CD14-positive monocyte (primary cell): ENCODE data around the gene SRSF4. TPM values are rescaled to one million over a fixed set of nuclear protein-coding genes. Genes with fewer than 3 reads are reported as not detected.

Experiments
- DNase-seq, 3 donors: peaks; one replicate each; pipeline ENCODE4 v3.0.0-alpha.2; 2011 to 2022
- H2AFZ ChIP-seq: 2 replicates; pipeline ENCODE4 v1.6.0; 2012; ENCODE audit warnings: mild to moderate bottlenecking, low read depth, low read length, inconsistent platforms; ENCODE audit not compliant: insufficient read depth, poor library complexity, severe bottlenecking
- H3K27ac ChIP-seq, 2 donors: 1 replicate in 1 of 2; 2 replicates in 1 of 2; pipeline ENCODE4 v1.5.1; 2012 to 2013; ENCODE audit warnings: low read length in 2 of 2, control low read depth in 1 of 2, inconsistent platforms in 1 of 2, low read depth in 1 of 2, mild to moderate bottlenecking in 1 of 2
- H3K27me3 ChIP-seq, 2 donors: one replicate each; pipeline versions ENCODE4 v1.6.0 to v1.6.1; 2011 to 2013; ENCODE audit warnings: low read length in 2 of 2; ENCODE audit not compliant: control insufficient read depth in 2 of 2, insufficient read depth in 2 of 2
- H3K36me3 ChIP-seq, 2 donors: replicated peaks in 1 of 2; 1 replicate in 1 of 2; 2 replicates in 1 of 2; pipeline versions ENCODE4 v1.5.1 to v1.6.1; 2012 to 2013; ENCODE audit warnings: low read length in 2 of 2, control low read depth in 1 of 2, inconsistent platforms in 1 of 2, mild to moderate bottlenecking in 1 of 2; ENCODE audit not compliant: insufficient read depth in 2 of 2, control insufficient read depth in 1 of 2
- H3K4me1 ChIP-seq, 2 donors: 1 replicate in 1 of 2; 2 replicates in 1 of 2; pipeline versions ENCODE4 v1.5.1 to v1.6.1; 2012 to 2013; ENCODE audit warnings: low read length in 2 of 2, control low read depth in 1 of 2, inconsistent platforms in 1 of 2, mild to moderate bottlenecking in 1 of 2, moderate library complexity in 1 of 2; ENCODE audit not compliant: insufficient read depth in 2 of 2, control insufficient read depth in 1 of 2
- H3K4me2 ChIP-seq: replicated peaks from 2 replicates; pipeline ENCODE3; 2012; ENCODE audit warnings: low read length, moderate library complexity, mild to moderate bottlenecking; ENCODE audit not compliant: poor library complexity, severe bottlenecking; ENCODE audit errors: extremely low read depth
- H3K4me3 ChIP-seq, 3 experiments: fragments of 200-600 bp in 1 of 3; sonication (generic) in 1 of 3; replicated peaks in 1 of 3; 1 replicate in 2 of 3; 2 replicates in 1 of 3; pipeline ENCODE4 v1.5.1; 2011 to 2013; ENCODE audit warnings: low read length in 3 of 3, mild to moderate bottlenecking in 3 of 3, control low read depth in 2 of 3, low read depth in 2 of 3, inconsistent platforms in 1 of 3, moderate library complexity in 1 of 3
- H3K79me2 ChIP-seq: 2 replicates; pipeline ENCODE4 v1.6.0; 2012; ENCODE audit warnings: mild to moderate bottlenecking, control low read depth, inconsistent platforms, low read length, moderate library complexity; ENCODE audit not compliant: insufficient read depth
- H3K9ac ChIP-seq: 2 replicates; pipeline ENCODE4 v1.6.0; 2017; ENCODE audit warnings: low read length, mild to moderate bottlenecking; ENCODE audit not compliant: insufficient read depth, poor library complexity, severe bottlenecking
- H3K9me3 ChIP-seq, 2 donors: replicated peaks in 1 of 2; 1 replicate in 1 of 2; 2 replicates in 1 of 2; pipeline versions ENCODE4 v1.5.1 to v1.6.1; 2012 to 2013; ENCODE audit warnings: low read length in 2 of 2, control low read depth in 1 of 2; ENCODE audit not compliant: control insufficient read depth in 1 of 2, insufficient read depth in 1 of 2
- H4K20me1 ChIP-seq: 2 replicates; pipeline ENCODE4 v1.6.0; 2012; ENCODE audit warnings: mild to moderate bottlenecking, low read length, control low read depth, moderate library complexity; ENCODE audit not compliant: insufficient read depth
- H3K27ac Mint-ChIP-seq, 7 donors: one replicate each; pipeline ENCODE4 v1.8.0; 2020; ENCODE audit warnings: mild to moderate bottlenecking in 7 of 7, mixed read lengths in 7 of 7, moderate library complexity in 6 of 7, inconsistent platforms in 2 of 7
- H3K27me3 Mint-ChIP-seq, 3 donors: one replicate each; pipeline ENCODE4 v1.8.0; 2021 to 2022; ENCODE audit warnings: low read depth in 3 of 3, mild to moderate bottlenecking in 3 of 3, mixed read lengths in 3 of 3, moderate library complexity in 3 of 3, inconsistent platforms in 1 of 3
- H3K36me3 Mint-ChIP-seq, 2 donors: one replicate each; pipeline ENCODE4 v1.8.0; 2020; ENCODE audit warnings: mixed read lengths in 2 of 2, inconsistent platforms in 1 of 2, mild to moderate bottlenecking in 1 of 2
- H3K4me1 Mint-ChIP-seq: one replicate; pipeline ENCODE4 v1.8.0; 2020; ENCODE audit warnings: mild to moderate bottlenecking, mixed read lengths
- H3K4me3 Mint-ChIP-seq, 2 donors: one replicate each; pipeline ENCODE4 v1.8.0; 2020; ENCODE audit warnings: mild to moderate bottlenecking in 2 of 2, mixed read lengths in 2 of 2, moderate library complexity in 1 of 2
- H3K9me3 Mint-ChIP-seq, 7 donors: one replicate each; pipeline ENCODE4 v1.8.0; 2020 to 2022; ENCODE audit warnings: mixed read lengths in 7 of 7, mild to moderate bottlenecking in 6 of 7, moderate library complexity in 6 of 7, inconsistent platforms in 2 of 7
- WGBS: methylation state at CpG from one replicate; pipeline ENCODE4 v1.1.5; 2013; ENCODE audit warnings: missing lambda C conversion rate; ENCODE audit not compliant: insufficient coverage; 5-methylcytosine and 5-hydroxymethylcytosine counted together
- intact Hi-C, 2 donors: fragments of 100-400 bp; cut with micrococcal nuclease; formaldehyde crosslinking; loops; one replicate each; pipeline versions ENCODE4 v1.15.0 to v1.15.1; 2023
- polyA plus RNA-seq, 3 donors: library from polyadenylated mRNA; depleted of rRNA in 1 of 3; unstranded in 2 of 3; stranded (reverse) in 1 of 3; fragments of 300-500 nt in 2 of 3; fragments of >200 nt in 1 of 3; fragmentation: Illumina TruSeq in 2 of 3; gene quantifications; 1 replicate in 2 of 3; 2 replicates in 1 of 3; pipeline ENCODE4 v1.2.3, GENCODE V29; 2012 to 2021
- TF ChIP-seq, protein P1 (sequence below): fragments of 200-600 bp; IDR thresholded peaks from one replicate; pipeline ENCODE4 v1.8.0; 2022; ENCODE audit warnings: antibody characterized with exemption, mild to moderate bottlenecking

The SRSF4 gene
- polyA plus RNA-seq, 3 donors, result 38.4 to 66.8 (median 55.5) TPM

DNA sequence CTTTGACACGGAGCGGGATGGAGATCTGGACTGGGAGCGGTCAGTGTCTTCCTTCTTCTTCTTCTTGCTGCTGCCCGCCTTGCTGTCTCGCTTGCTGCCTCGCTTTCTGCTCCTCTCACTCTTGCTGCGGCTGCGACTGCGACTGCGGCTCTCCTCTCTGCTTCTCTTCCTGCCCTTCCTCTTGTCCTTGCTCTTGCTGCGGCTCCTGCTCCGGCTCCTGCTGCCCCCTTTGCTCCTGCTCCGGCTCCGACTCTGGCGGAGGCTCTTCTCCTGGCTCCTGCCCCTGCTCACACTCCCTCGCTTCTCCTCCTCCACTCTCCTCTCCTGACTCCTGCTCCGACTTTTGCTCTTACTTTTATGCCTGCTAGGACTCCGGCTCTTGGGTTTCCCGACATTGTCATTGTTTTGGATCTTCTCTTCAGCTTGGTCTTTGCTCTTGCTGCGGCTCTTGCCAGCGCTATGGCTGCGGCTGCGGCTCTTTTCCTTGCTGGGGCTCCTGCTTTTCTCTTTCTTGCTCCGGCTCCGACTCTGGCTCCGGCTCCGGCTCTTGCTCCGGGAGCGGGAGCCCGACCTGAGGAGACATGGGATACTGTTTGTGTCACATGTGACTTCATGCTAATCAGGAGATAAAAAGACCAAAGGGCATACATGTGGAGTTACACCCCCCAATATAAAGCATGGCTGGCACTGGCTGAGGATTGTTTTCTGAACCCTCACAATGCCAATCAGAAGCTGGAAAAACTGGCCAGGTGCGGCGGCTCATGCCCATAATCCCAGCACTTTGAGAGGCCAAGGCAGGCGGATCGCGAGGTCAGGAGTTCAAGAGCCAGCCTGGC is 32.8 kb downstream of the SRSF4 start:
- Mint-ChIP-seq H3K4me1 (no peaks in the 10 kb centered on the region), H3K36me3 (peaks cover 82 to 89% of the 10 kb centered on the region in 2 donors), H3K9me3 (peaks cover 0 to 2% (median 0%) of the 10 kb centered on the region in 7 donors), H3K27me3 (peaks cover 0 to 1% (median 1%) of the 10 kb centered on the region in 3 donors), H3K27ac (peak overlapping the region in 3 of 7 donors; percentile 25 to 67 (median 63)), H3K4me3 (no peak overlapping the region)
- Histone ChIP-seq H3K9me3 (no peaks in the 10 kb centered on the region), H2AFZ (no peak overlapping the region), H3K4me1 (no peaks in the 10 kb centered on the region), H3K4me3 (no peak overlapping the region), H3K4me2 (no peak overlapping the region), H4K20me1 (peaks cover 54% of the 10 kb centered on the region), H3K27me3 (no peaks in the 10 kb centered on the region), H3K27ac (no peak overlapping the region), H3K79me2 (peaks cover 3% of the 10 kb centered on the region), H3K36me3 (peaks cover 76 to 90% of the 10 kb centered on the region in 2 donors), H3K9ac (no peak overlapping the region)
- intact Hi-C loops, result no loop called here
- WGBS, result 98% methylated on average over 29 of the region's 35 CpGs
- no peak for DNase-seq
- TF ChIP-seq, protein P1, sequence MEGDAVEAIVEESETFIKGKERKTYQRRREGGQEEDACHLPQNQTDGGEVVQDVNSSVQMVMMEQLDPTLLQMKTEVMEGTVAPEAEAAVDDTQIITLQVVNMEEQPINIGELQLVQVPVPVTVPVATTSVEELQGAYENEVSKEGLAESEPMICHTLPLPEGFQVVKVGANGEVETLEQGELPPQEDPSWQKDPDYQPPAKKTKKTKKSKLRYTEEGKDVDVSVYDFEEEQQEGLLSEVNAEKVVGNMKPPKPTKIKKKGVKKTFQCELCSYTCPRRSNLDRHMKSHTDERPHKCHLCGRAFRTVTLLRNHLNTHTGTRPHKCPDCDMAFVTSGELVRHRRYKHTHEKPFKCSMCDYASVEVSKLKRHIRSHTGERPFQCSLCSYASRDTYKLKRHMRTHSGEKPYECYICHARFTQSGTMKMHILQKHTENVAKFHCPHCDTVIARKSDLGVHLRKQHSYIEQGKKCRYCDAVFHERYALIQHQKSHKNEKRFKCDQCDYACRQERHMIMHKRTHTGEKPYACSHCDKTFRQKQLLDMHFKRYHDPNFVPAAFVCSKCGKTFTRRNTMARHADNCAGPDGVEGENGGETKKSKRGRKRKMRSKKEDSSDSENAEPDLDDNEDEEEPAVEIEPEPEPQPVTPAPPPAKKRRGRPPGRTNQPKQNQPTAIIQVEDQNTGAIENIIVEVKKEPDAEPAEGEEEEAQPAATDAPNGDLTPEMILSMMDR, result no peak

DNA sequence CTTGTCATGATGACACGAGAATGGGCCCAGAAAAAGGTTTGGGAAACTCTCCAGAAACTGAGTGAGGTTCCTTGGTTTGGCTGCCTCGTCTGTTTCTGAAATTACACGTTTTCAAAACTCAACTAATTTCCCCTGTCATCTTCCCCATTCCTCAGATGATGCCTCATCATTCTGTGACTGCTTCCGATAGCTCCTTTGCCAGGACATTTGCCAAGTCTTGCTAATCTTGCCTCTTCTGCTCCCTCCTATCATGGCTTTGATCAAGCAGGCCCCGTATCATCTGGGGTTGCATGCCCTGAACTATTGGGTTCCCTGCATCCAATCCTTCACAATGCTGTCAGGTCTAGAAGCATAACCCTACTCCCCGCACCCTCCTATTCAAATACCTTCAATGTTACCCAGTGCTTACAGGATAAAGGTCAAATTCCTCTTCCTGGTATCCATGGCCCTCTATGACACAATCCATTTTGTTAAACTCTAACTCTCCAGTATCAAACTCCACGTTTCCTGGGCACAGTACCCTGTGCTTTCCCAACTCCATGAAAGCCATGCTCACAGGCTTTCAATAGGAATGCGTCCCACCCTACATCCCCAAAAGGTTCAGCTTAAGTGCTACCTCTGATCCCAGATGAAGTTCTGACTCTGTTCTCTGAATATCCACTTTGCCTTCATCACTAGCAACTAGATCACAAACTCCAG is 35.8 kb downstream of the SRSF4 start:
- H3K27me3 Mint-ChIP-seq, result peaks cover 0 to 3% (median 1%) of the 10 kb centered on the region in 3 donors
- no peak overlapping the region for H3K9ac ChIP-seq
- peaks cover 47 to 61% of the 10 kb centered on the region in 2 donors for H3K36me3 ChIP-seq
- TF ChIP-seq, protein P1, result no peak
- peaks cover 27% of the 10 kb centered on the region for H4K20me1 ChIP-seq
- H3K79me2 ChIP-seq, result no peaks in the 10 kb centered on the region
- no peaks in the 10 kb centered on the region for H3K4me1 ChIP-seq
- no peak overlapping the region for H3K4me3 Mint-ChIP-seq
- H3K27ac Mint-ChIP-seq, result peak overlapping the region in 1 of 7 donors; percentile 33
- no peak overlapping the region for H3K27ac ChIP-seq
- 83% methylated on average over 7 of the region's 8 CpGs for WGBS
- intact Hi-C loops, result no loop called here
- no peak overlapping the region for H3K4me2 ChIP-seq
- no peak for DNase-seq
- no peaks in the 10 kb centered on the region for H3K4me1 Mint-ChIP-seq
- no peak overlapping the region for H2AFZ ChIP-seq
- H3K36me3 Mint-ChIP-seq, result peaks cover 54 to 63% of the 10 kb centered on the region in 2 donors
- peaks cover 0 to 5% (median 0%) of the 10 kb centered on the region in 7 donors for H3K9me3 Mint-ChIP-seq
- no peak overlapping the region for H3K4me3 ChIP-seq
- H3K27me3 ChIP-seq, result no peaks in the 10 kb centered on the region
- H3K9me3 ChIP-seq, result no peaks in the 10 kb centered on the region
